HG03457 (cell line): ENCODE data around the gene ZNF830.
A peak's percentile ranks its signal among the peaks of the same experiment; 100 is the strongest.
"Not testable (repeated sequence)": the region's sequence is repeated elsewhere in the genome, so short reads cannot be mapped to it uniquely, and the experiment has no call there.

Experiments
- ATAC-seq: cut with Tn5 transposase; IDR thresholded peaks from one replicate; pipeline ENCODE4 v1.9.1; 2021; ENCODE audit warnings: moderate number of reproducible peaks; ENCODE audit not compliant: unreplicated experiment

The ZNF830 gene

DNA sequence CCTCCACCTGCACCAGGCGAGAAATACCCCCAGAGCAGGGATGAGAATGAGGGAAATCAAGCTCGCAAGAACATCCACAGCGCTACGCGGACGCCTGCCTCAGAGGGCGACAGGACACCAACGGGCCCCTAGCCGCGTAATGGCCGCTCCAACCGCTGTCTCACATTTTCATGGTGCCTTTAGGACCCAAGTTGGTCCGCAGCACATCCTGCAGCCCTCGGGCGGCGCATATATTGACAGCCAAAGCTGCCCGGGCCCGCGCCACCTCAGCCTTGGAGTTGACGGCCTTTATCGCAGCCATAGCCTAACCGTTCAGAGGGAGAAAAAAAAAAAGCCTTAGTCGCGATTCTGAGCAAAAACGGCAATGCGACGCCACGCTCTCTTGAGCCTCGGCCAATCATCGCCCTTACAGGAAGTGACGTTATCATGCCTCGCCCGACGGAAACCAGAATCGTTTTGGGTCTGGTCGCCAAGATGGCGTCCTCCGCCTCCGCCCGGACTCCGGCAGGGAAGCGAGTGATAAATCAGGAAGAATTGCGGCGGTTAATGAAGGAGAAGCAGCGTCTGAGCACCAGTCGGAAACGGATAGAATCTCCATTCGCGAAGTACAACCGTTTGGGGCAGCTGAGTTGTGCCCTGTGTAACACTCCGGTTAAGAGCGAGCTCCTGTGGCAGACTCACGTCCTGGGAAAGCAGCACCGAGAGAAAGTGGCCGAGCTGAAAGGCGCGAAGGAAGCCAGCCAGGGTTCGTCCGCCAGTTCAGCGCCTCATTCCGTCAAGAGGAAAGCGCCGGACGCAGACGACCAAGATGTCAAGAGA lies at the start of gene ZNF830, which contains the start of gene CCT6B:
Gene ZNF830, plus strand, starts transcription at position 448 of the 819 bp plus-strand sequence. Its CDS starts 27 bp downstream, at position 475.
Gene CCT6B, minus strand, starts transcription at position 368 of the 819 bp plus-strand sequence. Its CDS starts 67 bp downstream, at position 301.
- peak; percentile 67 for ATAC-seq

DNA sequence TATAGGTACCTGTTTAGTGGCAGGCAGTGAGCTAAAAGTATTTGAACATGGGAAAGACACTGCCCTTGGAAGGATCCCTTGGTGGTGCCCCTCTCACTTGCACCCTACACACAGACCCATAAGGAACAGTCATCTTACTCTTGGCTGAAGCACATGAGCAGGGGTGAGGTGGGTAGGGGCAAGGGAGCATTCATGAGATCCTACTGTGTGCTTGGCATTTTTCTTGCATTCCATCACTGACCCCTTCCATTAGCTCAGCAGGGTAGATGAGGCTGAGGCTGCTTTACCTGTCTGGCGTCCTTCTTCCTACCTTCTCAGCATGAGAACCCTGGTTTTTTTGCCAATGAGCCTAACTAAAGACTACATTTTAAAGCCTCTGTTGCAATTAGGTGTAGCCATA lies 48.3 kb upstream of the ZNF830 start:
- no peak for ATAC-seq

GRCh38 chr17:34916120-34916519 lies 45.2 kb upstream of the ZNF830 start:
- no peak for ATAC-seq

- no peak for ATAC-seq
Measured at GRCh38 chr17:34917381-34917780, 44.0 kb upstream of the ZNF830 start.

DNA sequence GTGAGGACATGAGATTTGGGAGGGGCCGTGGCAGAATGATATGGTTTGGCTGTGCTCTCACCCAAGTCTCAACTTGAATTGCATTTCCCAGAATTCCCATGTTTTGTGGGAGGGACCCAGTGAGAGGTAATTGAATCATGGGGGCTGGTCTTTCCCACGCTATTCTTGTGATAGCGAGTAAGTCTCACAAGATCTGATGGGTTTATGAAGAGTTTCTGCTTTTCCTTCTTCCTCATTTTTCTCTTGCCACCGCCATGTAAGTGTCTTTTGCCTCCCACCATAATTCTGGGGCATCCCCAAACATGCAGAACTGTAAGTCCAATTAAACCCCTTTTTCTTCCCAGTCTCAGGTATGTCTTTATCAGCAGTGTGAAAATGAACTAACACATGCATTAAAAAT lies 40.7 kb upstream of the ZNF830 start:
- no peak for ATAC-seq

- no peak for ATAC-seq
Measured at GRCh38 chr17:34926661-34927060, 34.7 kb upstream of the ZNF830 start.

GRCh38 chr17:34930283-34930682 lies 31.1 kb upstream of the ZNF830 start:
- ATAC-seq: no peak

DNA sequence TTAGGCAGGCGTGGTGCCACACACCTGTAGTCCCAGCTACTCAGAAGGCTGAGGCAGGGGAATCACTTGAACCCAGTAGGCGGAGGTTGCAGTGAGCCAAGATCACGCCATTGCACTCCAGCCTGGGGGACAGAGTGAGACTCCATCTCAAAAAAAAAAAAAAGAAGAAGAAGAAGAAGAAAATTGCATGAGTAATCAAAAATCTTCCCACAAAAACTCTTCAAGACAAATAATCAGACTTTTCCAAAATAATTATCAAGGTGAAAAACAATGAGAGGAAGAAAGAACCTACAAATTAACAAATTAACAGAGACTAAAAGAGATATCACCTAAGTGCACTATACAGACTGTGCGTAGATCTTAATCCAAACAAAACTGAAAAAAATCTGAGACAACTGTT lies 10.6 kb upstream of the ZNF830 start:
- ATAC-seq: not testable (repeated sequence)

DNA sequence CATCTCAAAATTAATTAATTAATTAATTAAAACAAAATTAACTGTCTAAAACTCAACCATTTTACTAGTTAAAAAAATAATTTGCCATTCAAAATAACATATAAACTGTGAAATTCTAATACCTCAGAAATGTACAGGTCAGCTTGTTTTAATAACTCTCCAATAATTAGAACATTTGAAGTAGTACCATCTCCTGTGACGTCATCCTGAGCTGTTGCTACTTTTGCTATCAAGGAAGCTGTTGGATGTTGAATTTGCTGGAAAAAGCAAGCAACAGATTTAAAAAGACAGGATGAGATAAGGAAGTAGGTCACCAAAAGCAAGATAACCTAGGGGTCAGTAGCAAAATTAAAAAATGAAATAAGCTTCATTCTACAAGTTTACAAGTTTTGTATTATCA lies 2.9 kb upstream of the ZNF830 start:
- no peak for ATAC-seq

GRCh38 chr17:34974179-34974578 lies 12.8 kb downstream of the ZNF830 start:
- no peak for ATAC-seq

DNA sequence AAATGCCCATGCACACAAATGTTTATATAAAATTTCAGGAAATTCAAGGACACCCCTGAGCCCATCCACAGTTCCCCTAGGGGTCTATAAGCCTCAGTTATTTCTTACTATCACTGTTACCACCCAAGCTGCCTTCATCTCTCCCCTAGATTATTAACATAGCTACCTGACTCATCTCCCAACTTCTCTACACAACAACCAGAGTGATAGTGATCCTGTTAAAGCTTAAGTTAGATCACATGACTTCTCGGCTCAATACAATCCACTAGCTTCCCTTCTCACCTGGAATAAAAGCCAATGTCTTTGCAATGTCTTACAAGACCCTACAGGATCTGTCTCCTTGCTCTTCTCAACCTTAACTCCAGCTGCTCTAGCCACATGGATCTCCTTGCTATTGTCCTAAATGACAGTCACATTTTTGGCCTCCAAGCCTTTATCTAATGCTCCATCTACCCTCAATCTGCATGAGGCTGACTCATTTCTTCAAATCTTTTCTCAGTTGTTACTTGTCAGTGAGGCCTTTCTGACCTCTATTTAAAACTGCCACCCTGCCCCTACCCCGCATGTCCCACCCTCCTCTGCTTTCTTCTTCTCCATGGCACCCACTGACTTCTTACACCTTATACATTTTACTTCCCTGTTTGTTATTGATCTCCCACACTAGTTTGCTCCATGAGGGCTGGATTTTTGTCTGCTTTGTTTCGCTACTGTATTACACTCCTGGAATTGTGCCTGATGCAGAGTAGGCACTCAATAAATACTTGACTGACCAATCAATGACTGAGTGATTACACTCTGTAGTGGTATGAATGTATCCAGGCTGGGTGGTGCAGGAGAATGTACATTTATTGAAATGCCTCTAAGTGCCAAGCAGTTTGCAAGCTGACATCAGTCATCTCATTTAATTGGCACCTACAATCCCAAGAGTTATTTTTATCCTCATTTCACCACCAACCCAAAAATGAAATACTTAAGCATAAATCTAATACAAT lies 13.8 kb downstream of the ZNF830 start:
- ATAC-seq: no peak

DNA sequence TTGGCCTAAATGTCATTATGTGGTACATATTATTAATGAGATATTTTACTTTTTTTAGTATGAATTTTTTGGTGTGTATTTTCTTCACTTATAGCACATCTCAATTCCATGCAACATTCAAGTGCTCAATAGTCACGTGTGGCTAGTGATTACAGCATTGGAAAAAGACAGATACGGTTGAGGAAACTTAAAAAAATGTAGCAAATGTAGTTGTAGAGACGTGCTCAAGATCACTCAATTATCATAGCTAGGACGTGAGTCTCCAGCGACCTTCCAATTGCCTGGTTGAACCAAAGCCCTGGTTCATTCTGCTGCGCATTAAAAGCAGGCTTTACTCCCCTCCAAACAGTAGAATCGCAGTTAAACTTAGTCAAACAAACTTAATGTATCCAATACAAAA lies 17.8 kb downstream of the ZNF830 start:
- ATAC-seq: no peak

GRCh38 chr17:34979650-34980352 lies 18.5 kb downstream of the ZNF830 start:
- no peak for ATAC-seq

GRCh38 chr17:34980353-34980680 lies 19.0 kb downstream of the ZNF830 start, which contains the start of gene LIG3:
TSS of gene LIG3 (plus strand) at chr17:34980512. CDS start at chr17:34983006, 2,494 bp downstream.
- ATAC-seq: peak; percentile 70

- peak; percentile 69 for ATAC-seq
Measured at GRCh38 chr17:34980681-34981537, 19.6 kb downstream of the ZNF830 start.

GRCh38 chr17:34981538-34982241 lies 20.4 kb downstream of the ZNF830 start:
- ATAC-seq: no peak

GRCh38 chr17:34987232-34987631 lies 25.9 kb downstream of the ZNF830 start:
- no peak for ATAC-seq

DNA sequence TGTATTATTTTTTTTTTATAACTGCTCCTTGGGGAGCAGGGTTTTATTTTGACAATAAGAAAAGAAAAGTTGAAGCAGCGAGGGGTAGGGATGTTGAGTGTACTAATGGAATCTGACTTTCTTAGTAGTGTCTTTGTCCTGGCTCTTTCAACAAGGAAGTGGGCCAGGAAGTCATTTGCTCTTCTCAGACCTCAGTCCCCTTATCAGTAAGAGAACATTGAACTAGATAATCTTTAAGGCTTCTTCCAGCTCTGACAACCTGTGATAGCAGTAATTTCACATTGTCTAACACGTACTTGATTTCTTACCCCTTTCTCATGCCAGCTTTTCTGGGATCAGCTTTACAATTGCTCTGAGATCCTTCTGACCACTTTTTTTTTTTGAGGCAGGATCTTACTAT lies 27.3 kb downstream of the ZNF830 start:
- no peak for ATAC-seq

DNA sequence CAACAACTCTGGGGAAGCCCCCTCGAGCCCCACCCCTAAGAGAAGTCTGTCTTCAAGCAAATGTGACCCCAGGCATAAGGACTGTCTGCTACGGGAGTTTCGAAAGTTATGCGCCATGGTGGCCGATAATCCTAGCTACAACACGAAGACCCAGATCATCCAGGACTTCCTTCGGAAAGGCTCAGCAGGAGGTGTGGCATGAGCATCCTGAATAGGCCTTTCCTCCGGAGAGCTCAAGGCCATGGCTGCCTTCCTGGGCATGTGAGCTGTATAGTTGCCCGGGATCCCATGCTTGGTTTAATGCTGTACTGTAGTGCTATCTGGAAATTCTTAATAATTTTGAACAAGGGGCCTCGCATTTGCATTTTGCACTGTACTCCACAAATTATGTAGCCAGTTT lies 28.1 kb downstream of the ZNF830 start:
- no peak for ATAC-seq
